ENCODE results near the gene CD300LD.
"Not testable (repeated sequence)": the region's sequence is repeated elsewhere in the genome, so short reads cannot be mapped to it uniquely, and the experiment has no call there.

CD300LD gene

DNA sequence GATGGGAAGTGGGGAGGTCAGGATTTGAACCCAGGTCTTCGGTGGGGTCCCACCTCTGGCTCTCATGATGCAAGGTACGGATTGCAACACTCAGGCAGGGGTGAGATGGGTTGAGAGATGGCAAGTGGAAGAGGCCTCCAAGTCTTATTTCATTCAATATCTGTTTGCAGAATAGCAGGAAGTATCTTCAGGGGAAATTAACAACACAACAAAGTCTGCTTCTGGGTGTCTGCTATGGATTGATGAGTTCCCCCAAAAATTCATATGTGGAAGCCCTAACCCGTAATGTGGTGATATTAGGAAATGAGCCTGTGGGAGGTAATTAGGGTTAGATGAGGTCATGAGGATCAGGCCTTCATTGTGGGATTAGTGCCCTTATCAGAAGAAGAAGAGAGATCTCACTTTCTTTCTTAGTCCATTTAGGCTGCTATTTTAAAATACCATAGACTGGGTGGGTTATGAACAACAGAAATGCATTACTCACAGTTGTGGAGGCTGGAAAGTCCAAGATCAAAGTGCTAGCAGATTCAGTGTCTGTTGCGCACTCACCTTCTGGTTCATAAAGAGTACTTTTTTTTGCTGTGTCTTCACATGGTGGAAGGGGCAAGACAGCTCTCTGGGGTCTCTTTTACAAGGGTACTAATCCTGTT, 20.3 kb downstream of the CD300LD start:
- DNase-seq (ENCODE audit: low read depth): no peak

DNA sequence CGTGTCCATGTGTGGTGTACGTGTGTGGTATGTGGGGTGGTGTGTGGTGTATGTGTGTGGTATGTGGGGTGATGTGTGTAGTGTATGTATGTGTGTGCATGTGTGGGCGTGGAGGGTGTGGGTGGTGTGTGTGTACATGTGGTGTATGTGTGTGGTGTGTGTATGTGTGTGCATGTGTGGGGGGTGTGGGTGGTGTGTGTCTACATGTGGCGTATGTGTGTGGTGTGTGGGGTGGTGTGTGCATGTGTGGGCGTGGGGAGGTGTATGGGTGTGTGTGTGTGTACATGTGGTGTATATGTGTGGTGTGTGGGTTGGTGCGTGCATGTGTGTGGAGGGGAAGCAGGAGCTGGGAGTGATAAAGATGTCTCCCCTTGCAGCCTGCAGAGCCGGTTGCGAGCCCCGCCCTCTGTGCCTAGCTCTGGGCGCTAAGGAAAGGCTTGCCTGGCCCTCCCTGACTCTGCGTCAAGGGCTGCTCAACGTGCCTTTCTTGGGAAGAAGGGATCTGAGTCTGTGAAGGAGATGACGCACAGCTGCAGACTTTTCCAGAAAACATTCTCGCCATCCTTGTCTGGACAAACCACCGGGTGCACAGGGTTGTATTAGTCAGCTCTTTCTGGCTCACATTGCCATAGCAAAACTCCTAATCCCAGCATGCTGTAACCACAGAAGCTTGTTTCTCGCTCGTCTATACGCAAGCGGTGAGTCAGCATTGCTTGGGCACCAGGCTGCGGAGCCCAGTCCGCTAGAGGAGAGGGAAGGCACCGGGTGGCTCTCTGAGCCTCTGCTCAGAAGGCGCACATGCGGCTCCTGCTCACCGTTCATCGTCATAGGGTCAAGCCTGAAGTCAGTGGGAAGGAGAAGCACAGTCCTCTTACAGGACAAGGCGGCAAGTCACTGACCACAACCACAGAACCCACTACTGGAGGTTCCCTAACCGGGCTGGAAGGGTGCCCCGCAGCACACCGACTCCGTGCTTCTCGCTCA, 22.8 kb downstream of the CD300LD start:
- DNase-seq (ENCODE audit: low read depth): peak; percentile 99

DNA sequence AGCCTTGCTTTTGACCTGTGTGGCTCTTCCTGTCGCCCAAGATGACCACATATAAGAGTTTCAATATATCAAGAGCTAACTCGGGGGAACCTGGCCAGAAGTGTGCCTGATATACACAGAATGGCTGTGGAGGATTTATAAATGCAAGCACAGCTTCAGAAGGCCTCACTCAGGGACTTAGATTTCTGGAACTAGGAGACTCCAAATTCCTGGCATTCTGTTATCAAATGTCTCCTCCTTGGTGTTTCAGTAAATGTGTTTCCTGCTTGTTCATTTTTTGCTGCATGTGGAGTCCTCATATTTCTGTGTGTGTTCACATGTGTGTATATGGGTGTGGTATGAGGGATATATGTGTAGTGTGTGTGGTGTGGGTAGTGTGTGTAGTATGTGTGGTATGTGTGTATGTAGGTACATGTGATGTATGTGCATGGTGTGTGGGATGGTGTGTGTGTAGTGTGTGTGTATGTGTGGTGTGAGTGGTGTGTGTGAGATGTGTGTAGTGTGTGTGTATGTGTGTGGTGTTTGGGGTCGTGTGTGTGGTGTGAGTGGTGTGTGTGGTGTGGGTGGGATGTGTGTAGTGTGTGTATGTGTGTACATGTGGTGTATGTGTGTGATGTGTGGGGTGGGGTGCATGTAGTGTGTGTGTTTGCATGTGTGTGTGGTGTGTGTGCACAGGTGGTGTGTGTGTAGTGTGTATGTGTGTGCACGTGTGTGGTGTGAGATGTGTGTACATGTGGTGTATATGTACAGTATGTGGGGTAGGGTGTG, 23.8 kb downstream of the CD300LD start:
- DNase-seq (ENCODE audit: low read depth): no peak

DNA sequence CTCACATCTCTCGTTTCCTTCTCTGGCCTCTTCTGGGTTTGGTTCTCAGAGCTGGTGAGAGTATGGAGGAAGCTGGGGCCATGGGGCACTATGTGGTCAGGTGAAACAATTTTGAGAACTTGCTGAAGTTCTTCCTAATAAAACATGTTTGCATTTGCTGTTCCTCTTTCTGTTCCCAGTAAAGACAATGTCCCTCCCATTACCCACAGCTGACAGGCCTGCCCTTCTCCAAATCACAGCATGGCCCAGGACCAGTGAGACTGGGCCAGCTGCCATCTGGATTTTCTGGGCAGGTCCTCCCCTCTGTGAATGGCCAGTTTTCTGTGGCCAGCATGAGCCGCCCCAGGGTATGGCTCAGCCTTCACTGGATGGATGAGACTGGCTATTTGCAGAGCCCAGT, 24.7 kb downstream of the CD300LD start, which contains the start of gene CD300H:
Gene CD300H, minus strand, starts transcription at position 113 of the 400 bp plus-strand sequence.
- DNase-seq (ENCODE audit: low read depth): no peak

DNA sequence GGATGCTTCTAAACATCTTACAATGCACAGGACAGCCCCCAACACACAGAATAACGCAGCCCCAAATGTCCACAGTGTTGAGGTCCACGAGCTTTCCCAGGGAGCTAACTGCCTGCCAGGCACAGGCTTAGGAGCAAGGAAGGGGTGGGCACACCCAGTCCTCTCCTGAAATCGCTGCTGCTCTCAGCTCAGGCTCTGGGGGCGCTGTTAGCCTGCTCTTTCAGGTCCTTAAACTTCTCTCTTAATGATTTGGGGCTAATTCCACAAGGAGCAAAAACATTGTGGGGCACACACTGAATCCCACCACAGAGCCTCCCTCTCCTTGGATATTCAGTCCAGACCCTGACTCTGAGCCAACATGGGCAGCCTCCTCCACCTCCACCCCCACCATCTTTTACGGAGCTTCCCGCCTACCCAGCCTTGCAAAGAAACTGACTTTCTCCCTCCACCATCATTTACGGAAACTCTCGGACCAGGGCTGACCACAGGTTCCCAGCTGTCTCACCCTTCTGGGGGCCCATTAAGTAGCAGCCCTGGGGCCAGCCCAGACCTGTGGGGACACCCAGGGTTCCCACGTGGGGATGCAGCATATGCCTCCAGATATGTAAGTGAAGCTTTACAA, 25.8 kb downstream of the CD300LD start:
- no peak for DNase-seq (ENCODE audit: low read depth)

DNA sequence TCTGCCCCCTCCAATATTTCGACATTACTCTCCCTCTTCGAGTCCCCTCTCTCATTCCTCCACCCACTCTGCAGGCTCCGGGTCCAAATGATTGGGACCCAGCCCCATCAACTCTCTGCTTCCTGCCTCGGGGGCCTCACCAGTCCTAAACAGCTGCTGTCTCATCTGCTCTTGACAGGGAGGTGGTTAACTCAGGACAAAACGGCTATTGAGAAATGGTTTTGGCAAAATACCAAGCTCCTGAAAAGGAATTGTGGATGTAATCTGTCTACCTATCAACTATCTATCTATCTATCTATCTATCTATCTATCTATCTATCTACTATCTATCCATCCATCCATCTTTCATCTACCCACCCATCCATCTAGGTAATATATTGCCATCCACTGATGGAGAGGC, 27.0 kb downstream of the CD300LD start:
- no peak for DNase-seq (ENCODE audit: low read depth)

DNA sequence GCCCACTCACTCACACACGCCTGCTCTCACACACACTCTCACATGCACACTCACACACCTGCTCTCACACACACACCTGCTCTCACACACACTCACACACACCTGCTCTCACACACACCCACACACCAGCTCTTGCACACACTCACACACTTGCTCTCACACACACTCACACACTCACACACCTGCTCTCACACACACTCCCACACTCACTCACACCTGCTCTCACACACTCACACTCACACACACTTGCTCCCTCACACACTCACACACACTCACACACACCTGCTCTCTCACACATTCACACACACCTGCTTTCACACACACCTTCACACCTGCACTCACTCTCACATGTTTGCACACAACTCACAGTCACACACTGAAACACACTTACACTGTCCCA, 28.7 kb downstream of the CD300LD start:
- no peak for DNase-seq (ENCODE audit: low read depth)

DNA sequence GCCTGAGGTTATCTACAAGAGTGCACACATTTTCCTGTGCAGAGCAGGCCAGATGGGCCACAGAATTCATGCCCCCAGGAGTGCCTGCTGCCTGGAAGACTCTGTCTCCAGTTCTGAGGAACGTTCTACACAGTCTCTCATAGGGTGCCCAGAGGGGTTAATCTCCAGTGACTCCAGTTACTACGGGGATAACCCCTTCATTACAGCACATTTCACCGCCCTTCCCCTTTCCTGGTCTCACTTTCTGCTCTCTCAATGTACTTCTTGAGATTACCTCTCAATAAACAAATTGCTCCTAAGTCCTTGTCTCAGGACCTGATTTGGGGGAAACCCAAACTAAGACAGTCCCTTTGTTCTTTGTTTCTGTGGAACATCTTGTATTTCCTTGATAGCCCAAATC, 30.5 kb downstream of the CD300LD start:
- no peak for DNase-seq (ENCODE audit: low read depth)

DNA sequence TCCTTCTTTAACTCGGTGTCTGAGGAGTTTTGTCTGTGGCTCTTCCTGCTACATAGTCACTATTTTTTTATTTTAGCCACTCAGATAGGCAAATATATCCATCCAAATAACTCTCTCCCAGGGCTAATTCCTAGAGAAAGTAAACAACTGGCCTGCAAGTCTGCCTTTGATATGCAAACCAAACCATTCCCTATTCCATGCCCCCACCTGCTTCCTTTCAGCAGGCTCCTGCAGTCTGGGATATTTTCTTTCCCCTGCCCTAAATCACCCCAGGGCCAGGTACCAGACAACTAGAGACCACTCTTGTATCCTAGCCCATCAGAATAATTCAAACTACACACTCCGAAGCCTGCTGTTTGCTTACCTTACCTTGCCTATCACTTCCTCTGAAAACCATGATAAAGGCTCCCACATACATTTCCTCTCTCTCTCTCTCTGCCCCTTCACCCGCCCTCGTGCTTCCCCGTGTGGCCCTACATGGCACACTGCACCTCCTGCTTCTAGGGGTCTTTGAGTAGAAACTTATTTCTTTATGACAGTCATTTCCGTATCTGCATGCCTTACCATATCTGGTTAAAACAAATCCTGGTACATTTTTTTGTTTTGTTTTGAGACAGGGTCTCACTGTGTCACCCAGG, 33.1 kb downstream of the CD300LD start:
- DNase-seq (ENCODE audit: low read depth): no peak

DNA sequence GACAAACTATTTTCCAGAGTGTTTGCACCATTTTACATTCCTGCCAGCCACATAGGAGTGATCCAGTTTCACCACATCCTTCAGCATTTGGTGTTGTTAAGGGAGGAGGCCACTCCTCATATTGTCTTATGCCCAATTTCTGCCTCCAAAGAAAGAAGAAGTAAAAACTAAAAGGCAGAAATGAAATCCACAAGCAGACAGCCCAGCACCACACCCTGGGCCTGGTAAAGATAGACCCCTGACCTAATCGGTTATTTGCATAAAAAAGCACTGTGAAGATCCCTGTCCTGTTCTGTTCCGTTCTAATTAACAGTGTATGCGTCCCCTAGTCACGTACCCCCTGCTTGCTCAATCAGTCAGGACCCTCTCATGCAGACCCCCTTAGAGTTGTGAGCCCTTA, 33.7 kb downstream of the CD300LD start:
- not testable (repeated sequence) for DNase-seq (ENCODE audit: low read depth)

DNA sequence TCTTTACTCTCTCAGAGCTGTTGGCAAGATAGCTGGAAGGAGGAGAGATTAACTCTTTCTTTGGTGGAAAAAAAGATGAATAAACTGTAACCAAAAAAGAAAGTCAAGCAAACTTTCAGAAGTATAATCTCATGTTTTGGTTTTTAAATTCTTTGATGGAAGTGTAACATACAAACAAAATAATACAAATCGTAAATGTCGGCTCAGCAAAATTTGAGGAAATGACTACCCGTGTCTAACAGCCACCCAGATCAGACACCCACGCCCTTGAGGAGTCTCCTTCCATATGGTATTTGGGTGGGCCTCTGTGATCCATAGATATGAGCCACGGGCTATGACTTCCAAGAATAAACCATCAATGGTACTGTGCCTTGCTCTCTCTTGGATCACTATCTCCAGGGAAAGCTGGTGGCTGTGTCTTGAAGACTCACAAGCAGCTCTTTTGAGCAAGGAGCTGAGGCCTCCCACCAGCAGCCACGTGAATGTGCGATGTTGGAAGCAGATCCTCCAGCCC, 36.6 kb downstream of the CD300LD start:
- no peak for DNase-seq (ENCODE audit: low read depth)

DNA sequence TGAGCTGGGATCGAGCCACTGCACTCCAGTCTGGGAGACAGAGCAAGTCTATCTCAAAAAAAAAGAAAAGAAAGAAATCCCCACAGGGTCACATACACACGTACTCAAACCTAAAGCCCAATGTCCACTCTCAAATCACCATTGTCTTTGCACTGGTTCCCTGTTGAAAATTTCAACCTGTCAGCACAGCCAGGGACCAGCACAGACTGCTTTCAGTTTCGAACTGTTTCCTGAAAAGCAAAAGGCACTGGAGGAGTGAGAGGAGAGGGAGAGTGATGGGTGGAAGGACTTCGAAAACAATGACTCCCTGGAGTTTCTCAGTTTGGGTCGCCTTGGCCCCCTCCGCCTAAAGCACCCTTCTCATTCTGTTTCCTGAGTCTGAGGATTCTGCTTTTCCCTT, 37.2 kb downstream of the CD300LD start:
- no peak for DNase-seq (ENCODE audit: low read depth)

DNA sequence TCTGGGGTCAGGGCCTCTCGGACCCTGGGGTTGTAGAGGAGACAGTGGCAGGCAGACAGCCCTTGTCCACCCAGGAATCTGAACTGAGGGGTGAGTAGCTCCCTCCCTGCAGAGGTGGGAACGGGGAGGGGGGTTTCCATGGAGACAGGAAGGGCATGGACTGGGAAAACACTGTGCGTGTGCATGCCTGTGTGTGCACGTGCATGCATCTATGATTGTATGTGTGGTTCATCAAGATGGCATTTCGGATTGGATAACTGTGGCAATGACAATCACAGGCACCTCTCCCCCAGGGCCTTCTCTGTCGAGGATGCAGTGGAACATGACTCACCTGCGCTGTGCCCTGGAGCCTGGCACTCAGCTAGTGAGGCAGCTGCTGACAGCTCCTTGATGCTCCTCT, 40.0 kb downstream of the CD300LD start:
- DNase-seq (ENCODE audit: low read depth): no peak

DNA sequence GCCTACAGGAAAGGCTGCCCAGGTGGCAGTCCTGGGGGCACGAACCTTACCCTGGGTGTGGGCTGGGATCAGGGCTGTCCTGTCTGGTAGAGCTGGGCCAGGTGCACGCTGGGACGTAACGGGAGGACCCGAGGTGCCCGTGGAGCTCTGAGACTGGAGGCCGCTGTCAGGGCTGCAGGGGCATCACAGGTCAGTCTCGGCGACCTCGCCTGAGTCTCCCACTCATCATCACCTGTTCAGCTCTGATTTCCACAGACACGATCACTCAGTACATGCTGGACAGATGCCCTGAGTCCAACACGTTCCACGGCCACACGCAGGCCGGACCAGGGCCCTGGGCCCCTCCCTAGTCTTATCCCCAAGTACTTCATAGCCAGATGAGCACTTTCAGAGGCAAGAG, 41.5 kb downstream of the CD300LD start:
- DNase-seq (ENCODE audit: low read depth): no peak

DNA sequence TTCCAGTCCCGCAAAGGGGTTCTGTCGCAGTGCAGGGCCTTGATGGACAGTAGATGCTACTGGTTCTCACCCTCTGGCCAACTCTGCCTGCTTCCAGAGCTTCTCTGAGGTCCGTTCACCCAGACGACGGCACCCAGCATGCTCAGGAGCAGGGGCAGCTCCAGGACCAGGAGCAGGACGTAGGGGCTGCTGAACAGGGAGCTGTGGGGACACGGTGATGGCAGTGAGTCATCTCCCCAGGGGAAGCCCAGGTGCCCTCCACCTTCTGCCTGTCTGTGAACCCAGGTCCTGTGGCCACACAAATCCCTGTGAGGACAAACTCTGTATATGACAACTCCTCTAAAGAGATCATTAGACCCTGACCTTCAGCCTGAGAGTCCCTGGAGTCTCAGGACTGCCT, 42.7 kb downstream of the CD300LD start:
- DNase-seq (ENCODE audit: low read depth): no peak

DNA sequence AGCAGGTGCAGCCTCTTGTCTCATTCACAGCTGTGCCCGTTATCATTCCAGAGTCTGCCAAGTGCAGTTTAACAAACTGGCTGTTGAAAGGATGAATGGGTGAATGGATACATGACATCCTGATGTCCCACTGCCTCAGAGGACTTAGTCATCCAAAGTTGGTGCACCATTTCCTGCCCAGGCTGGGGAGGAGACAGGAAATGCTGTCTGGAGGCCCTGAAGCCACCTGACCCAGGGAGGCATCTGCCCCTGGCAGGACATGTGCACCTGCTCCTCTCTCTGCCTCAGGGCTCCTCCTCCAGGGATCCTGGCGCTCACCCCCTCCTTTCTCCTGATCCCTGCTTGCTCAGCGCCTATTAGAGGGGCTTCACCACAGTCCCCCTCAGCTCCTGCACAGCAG, 44.3 kb downstream of the CD300LD start:
- no peak for DNase-seq (ENCODE audit: low read depth)

DNA sequence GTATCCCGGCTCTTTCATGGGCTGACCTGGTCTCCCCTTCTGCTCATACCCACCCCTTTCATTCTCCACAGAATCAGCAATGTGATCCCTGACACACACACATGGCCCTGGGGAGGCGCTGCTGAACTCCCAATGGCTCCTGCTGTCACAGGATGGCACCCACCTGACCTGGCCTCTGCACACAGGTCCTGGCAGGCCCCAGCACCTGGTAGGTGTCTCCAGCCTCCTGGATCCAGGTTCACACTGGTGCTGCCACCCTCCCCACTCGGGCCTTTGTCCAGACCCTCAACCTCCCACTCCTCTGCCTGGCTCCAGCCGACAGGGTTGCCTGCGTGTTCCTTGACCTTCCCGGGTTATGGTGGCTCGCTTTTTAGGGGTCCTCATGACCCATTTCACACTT, 44.8 kb downstream of the CD300LD start:
- DNase-seq (ENCODE audit: low read depth): no peak

DNA sequence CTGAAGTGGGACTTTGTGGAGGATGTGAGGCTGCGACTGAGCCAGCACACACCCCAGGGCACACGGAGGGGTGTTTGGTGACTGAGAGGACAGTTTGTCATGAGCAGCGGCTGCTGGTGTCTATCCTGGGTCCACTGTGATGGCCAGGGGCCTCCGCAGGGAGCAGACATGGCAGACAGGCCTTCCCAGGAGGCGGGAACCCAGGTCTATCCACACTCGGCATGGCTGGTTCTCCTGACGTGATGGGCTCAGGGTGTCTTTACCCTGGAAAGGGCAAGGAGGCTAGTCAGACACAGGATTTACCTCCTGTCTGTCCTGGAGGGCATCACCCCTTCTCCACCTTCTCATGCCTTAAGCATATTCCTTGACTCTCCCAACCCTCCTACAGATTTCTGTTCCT, 45.5 kb downstream of the CD300LD start:
- DNase-seq (ENCODE audit: low read depth): no peak

DNA sequence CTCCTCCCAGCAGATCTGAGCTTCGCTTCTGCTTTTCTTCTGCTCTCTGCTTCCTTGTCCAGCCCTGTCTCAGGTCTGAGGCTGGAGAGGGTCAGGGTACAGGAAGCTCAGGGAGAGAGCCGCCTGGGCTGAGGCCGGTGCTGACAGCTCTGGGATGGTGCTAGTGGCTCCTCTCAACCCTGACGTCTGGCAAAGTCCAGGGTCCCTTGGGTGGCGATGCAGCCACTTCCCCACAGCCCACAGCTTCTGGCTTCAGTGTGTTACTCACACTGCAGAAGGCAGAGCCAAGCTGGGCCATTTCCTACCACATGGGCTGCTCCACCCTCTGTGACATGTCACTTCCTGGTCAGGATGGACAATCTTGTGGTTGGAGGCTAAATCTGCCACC, 46.2 kb downstream of the CD300LD start, which contains the start of gene CD300C:
Gene CD300C, minus strand, starts transcription at position 273 of the 388 bp plus-strand sequence. CDS start 333 bp downstream, outside the sequence.
- DNase-seq (ENCODE audit: low read depth): no peak

DNA sequence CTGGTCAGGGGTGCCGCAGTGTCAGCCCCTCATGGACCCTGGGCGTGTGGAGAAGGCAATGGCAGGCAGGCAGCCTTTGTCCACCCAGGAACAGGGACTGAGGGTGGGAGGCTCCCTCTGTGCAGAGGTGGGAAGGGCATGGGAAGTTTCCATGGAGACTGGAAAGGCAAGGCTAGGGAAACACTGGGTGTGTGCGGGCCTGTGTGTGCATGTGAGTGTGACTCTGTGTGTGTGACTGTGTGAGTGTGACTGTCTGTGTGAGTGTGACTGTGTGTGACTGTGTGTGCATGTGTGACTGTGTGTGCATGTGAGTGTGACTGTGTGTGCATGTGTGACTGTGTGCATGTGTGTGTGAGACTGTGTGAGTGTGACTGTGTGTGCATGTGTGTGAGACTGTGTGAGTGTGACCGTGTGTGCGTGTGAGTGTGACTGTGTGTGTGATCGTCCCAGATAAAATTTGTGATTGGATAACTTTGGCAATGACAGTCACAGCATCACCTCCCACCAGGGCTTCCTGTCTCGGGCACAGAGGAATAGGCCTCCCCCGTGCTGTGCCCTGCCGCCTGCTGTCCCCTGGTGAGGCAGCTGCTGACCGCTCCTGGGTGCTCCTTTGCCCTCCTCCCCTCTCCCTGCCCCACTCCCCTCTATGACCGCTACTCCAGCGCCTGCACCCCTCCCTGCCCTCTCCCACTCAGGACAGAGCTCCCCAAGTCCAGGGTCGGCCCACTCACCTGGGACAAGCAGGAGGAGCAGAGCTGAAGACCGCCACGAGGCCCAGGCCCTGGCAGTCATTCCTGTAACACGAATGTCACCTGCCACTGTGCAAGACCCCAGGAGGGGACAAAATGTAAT, 46.9 kb downstream of the CD300LD start:
- DNase-seq (ENCODE audit: low read depth): no peak
